ENCODE data around the gene MPG.

DNA sequence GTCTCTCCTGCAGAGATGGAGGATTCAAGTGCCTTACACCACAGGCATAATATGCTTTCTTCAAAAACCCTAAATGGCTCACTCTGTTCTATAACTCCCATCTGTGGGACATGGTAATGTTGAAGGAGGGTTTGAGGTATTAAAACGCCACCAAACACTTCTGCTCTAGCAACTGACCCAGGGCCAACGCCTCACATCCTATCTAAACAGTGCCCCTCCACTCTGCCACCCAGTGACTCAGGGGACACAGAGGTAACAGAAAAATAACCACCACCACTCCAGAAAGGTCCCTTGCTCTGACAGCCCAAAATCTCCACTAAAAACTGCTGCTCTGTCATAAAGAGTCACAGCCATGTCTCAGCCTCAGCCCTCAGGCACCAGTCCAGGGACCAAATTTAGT, 42.7 kb downstream of the MPG start:
- TF ChIP-seq TAF1 (conservative IDR thresholded peaks at IDR 0.05) (no peak), REST (IDR thresholded peaks at IDR 0.05) (no peak), EGR1 (IDR thresholded peaks at IDR 0.05; ENCODE audit: low read depth in 2 of 2) (no peak), JUND (IDR thresholded peaks at IDR 0.05) (no peak), FOXA1 (IDR thresholded peaks at IDR 0.05) (no peak), ATF3 (IDR thresholded peaks at IDR 0.05) (no peak), FOXA2 (IDR thresholded peaks at IDR 0.05) (no peak), SP1 (IDR thresholded peaks at IDR 0.05) (no peak), ZBTB33 (IDR thresholded peaks at IDR 0.05) (no peak), RAD21 (IDR thresholded peaks at IDR 0.05) (no peak), YY1 (IDR thresholded peaks at IDR 0.05) (no peak)
- TF ChIP-seq, protein P1, sequence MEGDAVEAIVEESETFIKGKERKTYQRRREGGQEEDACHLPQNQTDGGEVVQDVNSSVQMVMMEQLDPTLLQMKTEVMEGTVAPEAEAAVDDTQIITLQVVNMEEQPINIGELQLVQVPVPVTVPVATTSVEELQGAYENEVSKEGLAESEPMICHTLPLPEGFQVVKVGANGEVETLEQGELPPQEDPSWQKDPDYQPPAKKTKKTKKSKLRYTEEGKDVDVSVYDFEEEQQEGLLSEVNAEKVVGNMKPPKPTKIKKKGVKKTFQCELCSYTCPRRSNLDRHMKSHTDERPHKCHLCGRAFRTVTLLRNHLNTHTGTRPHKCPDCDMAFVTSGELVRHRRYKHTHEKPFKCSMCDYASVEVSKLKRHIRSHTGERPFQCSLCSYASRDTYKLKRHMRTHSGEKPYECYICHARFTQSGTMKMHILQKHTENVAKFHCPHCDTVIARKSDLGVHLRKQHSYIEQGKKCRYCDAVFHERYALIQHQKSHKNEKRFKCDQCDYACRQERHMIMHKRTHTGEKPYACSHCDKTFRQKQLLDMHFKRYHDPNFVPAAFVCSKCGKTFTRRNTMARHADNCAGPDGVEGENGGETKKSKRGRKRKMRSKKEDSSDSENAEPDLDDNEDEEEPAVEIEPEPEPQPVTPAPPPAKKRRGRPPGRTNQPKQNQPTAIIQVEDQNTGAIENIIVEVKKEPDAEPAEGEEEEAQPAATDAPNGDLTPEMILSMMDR (IDR thresholded peaks at IDR 0.05; ENCODE audit: low read depth, low read length, missing input control) = no peak
- TF ChIP-seq, protein P2, sequence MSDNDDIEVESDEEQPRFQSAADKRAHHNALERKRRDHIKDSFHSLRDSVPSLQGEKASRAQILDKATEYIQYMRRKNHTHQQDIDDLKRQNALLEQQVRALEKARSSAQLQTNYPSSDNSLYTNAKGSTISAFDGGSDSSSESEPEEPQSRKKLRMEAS (IDR thresholded peaks at IDR 0.05) = no peak

Data from liver (tissue), 3 donors.